HAP-1 (cell line): ENCODE measurements around the gene CFAP210.

Experiments
- DNase-seq, 2 experiments: peaks; one replicate each; pipeline ENCODE4 v3.0.0-alpha.2; 2016 to 2020; ENCODE audit warnings: low spot score in 2 of 2
- H3K27me3 ChIP-seq: fragments of 250-450 bp; sonication (Bioruptor Pico); 2 replicates; pipeline ENCODE4 v1.5.1; 2020; ENCODE audit warnings: low read depth, mild to moderate bottlenecking, moderate library complexity
- H3K36me3 ChIP-seq: fragments of 250-450 bp; sonication (Bioruptor Pico); replicated peaks from 2 replicates; pipeline ENCODE4 v1.5.1; 2020; ENCODE audit warnings: mild to moderate bottlenecking
- H3K4me1 ChIP-seq: fragments of 250-450 bp; sonication (Bioruptor Pico); 2 replicates; pipeline ENCODE4 v1.5.1; 2020; ENCODE audit warnings: mild to moderate bottlenecking
- H3K4me3 ChIP-seq: fragments of 250-450 bp; sonication (Bioruptor Pico); 2 replicates; pipeline ENCODE4 v1.5.1; 2020; ENCODE audit warnings: mild to moderate bottlenecking, moderate library complexity
- H3K9me3 ChIP-seq: fragments of 250-450 bp; sonication (Bioruptor Pico); 2 replicates; pipeline ENCODE4 v1.5.1; 2020; ENCODE audit warnings: mild to moderate bottlenecking, moderate library complexity
- in situ Hi-C: fragments of 300-500 bp; cut with MboI; formaldehyde crosslinking; loops from 3 replicates; pipeline ENCODE4 v1.14.3; 2020; ENCODE audit warnings: low sequenced_read_pairs, inconsistent platforms, mixed read lengths

Gene CFAP210

GRCh38 chr2:169673921-169674320 lies 20.3 kb downstream of the CFAP210 start:
- Histone ChIP-seq H3K36me3 (no peaks in the 10 kb centered on the region), H3K9me3 (no peaks in the 10 kb centered on the region), H3K4me3 (no peak overlapping the region), H3K27me3 (no peaks in the 10 kb centered on the region), H3K4me1 (peaks cover 4% of the 10 kb centered on the region; the same call in 1 of the 2 replicates)
- no peak for DNase-seq
- in situ Hi-C loops = no loop called here

- DNase-seq = no peak
- in situ Hi-C loops = no loop called here
- H3K4me3 ChIP-seq = no peak overlapping the region
These were observed 21.1 kb downstream of the CFAP210 start for GRCh38 chr2:169673106-169673505.

GRCh38 chr2:169672406-169672805 lies 21.8 kb downstream of the CFAP210 start:
- H3K27me3 ChIP-seq = no peaks in the 10 kb centered on the region
- no peak for DNase-seq
- H3K4me3 ChIP-seq = no peak overlapping the region
- in situ Hi-C loops = no loop called here
- H3K9me3 ChIP-seq = no peaks in the 10 kb centered on the region
- no peaks in the 10 kb centered on the region for H3K36me3 ChIP-seq
- H3K4me1 ChIP-seq = peaks cover 4% of the 10 kb centered on the region; the same call in 1 of the 2 replicates

More at GRCh38 chr2:169673106-169673505, 21.1 kb downstream of the CFAP210 start:
- Histone ChIP-seq H3K27me3 (no peaks in the 10 kb centered on the region), H3K4me1 (peaks cover 4% of the 10 kb centered on the region; the same call in 1 of the 2 replicates), H3K9me3 (no peaks in the 10 kb centered on the region), H3K36me3 (no peaks in the 10 kb centered on the region)

GRCh38 chr2:169670937-169671336 lies 23.3 kb downstream of the CFAP210 start:
- in situ Hi-C loops = no loop called here
- no peaks in the 10 kb centered on the region for H3K36me3 ChIP-seq
- H3K4me1 ChIP-seq = peaks cover 2% of the 10 kb centered on the region
- no peaks in the 10 kb centered on the region for H3K9me3 ChIP-seq
- H3K4me3 ChIP-seq = no peak overlapping the region
- no peak for DNase-seq
- H3K27me3 ChIP-seq = peaks cover 4% of the 10 kb centered on the region; the same call in 1 of the 2 replicates

- in situ Hi-C loops = no loop called here
- H3K27me3 ChIP-seq = peaks cover 9% of the 10 kb centered on the region; the same call in 1 of the 2 replicates
These were observed 24.0 kb downstream of the CFAP210 start for GRCh38 chr2:169670215-169670651.

GRCh38 chr2:169667583-169667982 lies 26.6 kb downstream of the CFAP210 start:
- no peak overlapping the region for H3K4me3 ChIP-seq
- peaks cover 12% of the 10 kb centered on the region; the same call in 1 of the 2 replicates for H3K27me3 ChIP-seq
- no peak for DNase-seq
- no peaks in the 10 kb centered on the region; the same call in 1 of the 2 replicates for H3K4me1 ChIP-seq
- no peaks in the 10 kb centered on the region for H3K9me3 ChIP-seq
- H3K36me3 ChIP-seq = no peaks in the 10 kb centered on the region
- in situ Hi-C loops = no loop called here

More at GRCh38 chr2:169670215-169670651, 24.0 kb downstream of the CFAP210 start:
- H3K9me3 ChIP-seq = no peaks in the 10 kb centered on the region
- H3K36me3 ChIP-seq = no peaks in the 10 kb centered on the region
- H3K4me1 ChIP-seq = no peaks in the 10 kb centered on the region; the same call in 1 of the 2 replicates
- DNase-seq = no peak
- no peak overlapping the region for H3K4me3 ChIP-seq

- Histone ChIP-seq H3K9me3 (no peaks in the 10 kb centered on the region), H3K36me3 (no peaks in the 10 kb centered on the region), H3K4me1 (no peaks in the 10 kb centered on the region; the same call in 1 of the 2 replicates), H3K27me3 (peaks cover 12% of the 10 kb centered on the region; the same call in 1 of the 2 replicates), H3K4me3 (no peak overlapping the region)
- in situ Hi-C loops = no loop called here
- no peak for DNase-seq
These were observed 29.0 kb downstream of the CFAP210 start for GRCh38 chr2:169664978-169665930.

- in situ Hi-C loops = no loop called here
- H3K27me3 ChIP-seq = peaks cover 12% of the 10 kb centered on the region; the same call in 1 of the 2 replicates
- no peak overlapping the region for H3K4me3 ChIP-seq
- no peak for DNase-seq
- no peaks in the 10 kb centered on the region for H3K36me3 ChIP-seq
- no peaks in the 10 kb centered on the region; the same call in 1 of the 2 replicates for H3K4me1 ChIP-seq
- H3K9me3 ChIP-seq = no peaks in the 10 kb centered on the region
These were observed 29.6 kb downstream of the CFAP210 start for GRCh38 chr2:169664600-169664977.

- no peaks in the 10 kb centered on the region for H3K9me3 ChIP-seq
- peaks cover 12% of the 10 kb centered on the region; the same call in 1 of the 2 replicates for H3K27me3 ChIP-seq
- H3K4me1 ChIP-seq = no peaks in the 10 kb centered on the region; the same call in 1 of the 2 replicates
- no peak for DNase-seq
- no peaks in the 10 kb centered on the region for H3K36me3 ChIP-seq
- in situ Hi-C loops = no loop called here
- H3K4me3 ChIP-seq = no peak overlapping the region
These were observed 31.0 kb downstream of the CFAP210 start for GRCh38 chr2:169663247-169663646.

GRCh38 chr2:169662744-169663143 lies 31.5 kb downstream of the CFAP210 start:
- in situ Hi-C loops = no loop called here

GRCh38 chr2:169661265-169661664 lies 32.9 kb downstream of the CFAP210 start:
- DNase-seq = no peak
- in situ Hi-C loops = no loop called here

More at GRCh38 chr2:169662744-169663143, 31.5 kb downstream of the CFAP210 start:
- Histone ChIP-seq H3K27me3 (peaks cover 12% of the 10 kb centered on the region; the same call in 1 of the 2 replicates), H3K4me3 (no peak overlapping the region), H3K36me3 (no peaks in the 10 kb centered on the region), H3K4me1 (no peaks in the 10 kb centered on the region; the same call in 1 of the 2 replicates), H3K9me3 (no peaks in the 10 kb centered on the region)
- no peak for DNase-seq

GRCh38 chr2:169659320-169659719 lies 34.9 kb downstream of the CFAP210 start:
- Histone ChIP-seq H3K4me1 (no peaks in the 10 kb centered on the region), H3K27me3 (peaks cover 12% of the 10 kb centered on the region; the same call in 1 of the 2 replicates), H3K4me3 (no peak overlapping the region), H3K9me3 (no peaks in the 10 kb centered on the region), H3K36me3 (no peaks in the 10 kb centered on the region)
- no peak for DNase-seq
- in situ Hi-C loops = no loop called here

More at GRCh38 chr2:169661265-169661664, 32.9 kb downstream of the CFAP210 start:
- Histone ChIP-seq H3K4me3 (no peak overlapping the region), H3K27me3 (peaks cover 12% of the 10 kb centered on the region; the same call in 1 of the 2 replicates), H3K36me3 (no peaks in the 10 kb centered on the region), H3K4me1 (no peaks in the 10 kb centered on the region; the same call in 1 of the 2 replicates), H3K9me3 (no peaks in the 10 kb centered on the region)

GRCh38 chr2:169658877-169659276 lies 35.3 kb downstream of the CFAP210 start:
- Histone ChIP-seq H3K4me1 (no peaks in the 10 kb centered on the region), H3K4me3 (no peak overlapping the region), H3K36me3 (no peaks in the 10 kb centered on the region), H3K9me3 (no peaks in the 10 kb centered on the region), H3K27me3 (peaks cover 15% of the 10 kb centered on the region; the same call in 1 of the 2 replicates)
- DNase-seq = no peak
- in situ Hi-C loops = no loop called here

GRCh38 chr2:169656164-169656563 lies 38.0 kb downstream of the CFAP210 start:
- Histone ChIP-seq H3K4me1 (no peaks in the 10 kb centered on the region), H3K36me3 (no peaks in the 10 kb centered on the region), H3K9me3 (no peaks in the 10 kb centered on the region), H3K27me3 (peaks cover 19% of the 10 kb centered on the region; the same call in 1 of the 2 replicates), H3K4me3 (no peak overlapping the region)
- no peak for DNase-seq
- in situ Hi-C loops = no loop called here
